HG03060 (cell line): ENCODE data around the gene DUOX2.
"Not testable (repeated sequence)": the region's sequence is repeated elsewhere in the genome, so short reads cannot be mapped to it uniquely, and the experiment has no call there.

Experiments used
- ATAC-seq: cut with Tn5 transposase; IDR thresholded peaks from one replicate; pipeline ENCODE4 v1.9.1; 2021; ENCODE audit warnings: low read depth, moderate number of reproducible peaks; ENCODE audit not compliant: unreplicated experiment

Gene DUOX2

GRCh38 chr15:45077391-45077790 is 36.6 kb downstream of the DUOX2 start:
- not testable (repeated sequence) for ATAC-seq

- ATAC-seq = not testable (repeated sequence)
Measured at GRCh38 chr15:45075440-45076320, 38.3 kb downstream of the DUOX2 start.

- ATAC-seq = not testable (repeated sequence)
Measured at GRCh38 chr15:45073602-45074001, 40.4 kb downstream of the DUOX2 start.

- ATAC-seq = not testable (repeated sequence)
Measured at GRCh38 chr15:45069942-45070360, 44.0 kb downstream of the DUOX2 start.

GRCh38 chr15:45064386-45064785 is 49.6 kb downstream of the DUOX2 start:
- no peak for ATAC-seq

GRCh38 chr15:45062301-45062700 is 51.7 kb downstream of the DUOX2 start:
- not testable (repeated sequence) for ATAC-seq

- not testable (repeated sequence) for ATAC-seq
Measured at GRCh38 chr15:45058690-45059675, 55.0 kb downstream of the DUOX2 start.

GRCh38 chr15:45052676-45053075 is 61.3 kb downstream of the DUOX2 start:
- ATAC-seq = not testable (repeated sequence)

GRCh38 chr15:45050587-45050986 is 63.4 kb downstream of the DUOX2 start:
- no peak for ATAC-seq

- ATAC-seq = no peak
Measured at GRCh38 chr15:45048794-45049631, 65.0 kb downstream of the DUOX2 start.

GRCh38 chr15:45048449-45048793 is 65.6 kb downstream of the DUOX2 start:
- not testable (repeated sequence) for ATAC-seq

- ATAC-seq = not testable (repeated sequence)
Measured at GRCh38 chr15:45044270-45044669, 69.7 kb downstream of the DUOX2 start.

GRCh38 chr15:45042859-45043258 is 71.1 kb downstream of the DUOX2 start:
- ATAC-seq = not testable (repeated sequence)
